ENCODE measurements around the gene STPG4. TPM values are rescaled to one million over a fixed set of nuclear protein-coding genes. Genes with fewer than 3 reads are reported as not detected.

STPG4 gene, protein sequence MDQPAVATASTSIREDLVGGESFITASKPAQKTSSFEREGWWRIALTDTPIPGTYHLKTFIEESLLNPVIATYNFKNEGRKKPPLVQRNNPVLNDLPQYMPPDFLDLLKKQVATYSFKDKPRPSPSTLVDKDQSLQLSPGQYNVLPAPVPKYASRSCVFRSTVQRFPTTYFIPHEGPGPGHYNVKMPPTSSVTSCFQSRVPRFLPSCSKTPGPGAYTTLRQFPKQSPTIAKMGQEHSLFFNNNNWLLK
- under 1 TPM; 0.19 to 0.74 TPM for total RNA-seq

DNA sequence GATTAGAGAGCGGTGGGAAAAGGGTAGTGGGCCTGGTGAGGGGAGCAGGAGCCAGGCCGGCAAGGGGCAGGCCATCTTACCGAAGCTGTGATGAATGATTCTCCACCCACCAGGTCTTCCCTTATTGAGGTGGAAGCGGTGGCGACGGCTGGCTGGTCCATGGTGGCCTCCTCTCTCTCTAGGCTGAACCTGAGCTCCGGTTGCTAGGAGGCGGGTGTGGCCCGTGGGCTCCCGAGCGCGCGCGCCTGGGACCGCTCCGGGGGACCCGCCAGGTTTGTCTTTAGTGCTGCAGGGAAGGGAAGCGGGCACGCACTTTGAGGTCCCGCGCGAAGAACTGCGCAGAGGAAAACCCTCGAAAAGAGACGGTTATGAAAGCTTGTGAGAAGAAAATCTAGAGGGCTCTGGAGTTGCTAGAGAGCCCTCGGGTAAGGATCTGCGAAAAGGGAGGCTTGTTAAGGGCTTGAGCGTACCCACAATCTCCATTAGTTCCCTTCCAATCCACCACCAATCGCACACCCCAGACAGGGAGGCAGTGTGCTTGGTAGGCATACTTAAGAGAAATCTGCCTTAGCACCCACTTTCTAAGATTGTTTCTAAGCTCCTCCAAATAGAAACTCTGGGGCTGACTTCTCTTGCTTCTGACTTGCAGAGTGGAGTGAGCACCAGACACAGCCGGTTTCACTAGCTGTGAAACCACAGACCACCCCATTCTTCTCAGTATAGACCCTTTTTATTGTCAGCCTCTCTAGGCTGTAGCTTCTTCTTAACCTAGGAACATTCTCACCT lies at the start of gene STPG4:
Gene STPG4, minus strand, starts transcription at position 218 of the 786 bp plus-strand sequence. Its CDS starts 57 bp downstream, at position 161.
- POLR2A ChIA-PET: no interaction called here
- H3K4me3 Mint-ChIP-seq: peak within 1 kb of the TSS; percentile 20
- DNase-seq (no peak), ATAC-seq (ENCODE audit: low read depth) (peak; percentile 76)
- H3K27me3 Mint-ChIP-seq: no peaks in the 10 kb centered on the region
- no peaks in the 10 kb centered on the region for H3K9me3 Mint-ChIP-seq
- peaks cover 16% of the 10 kb centered on the region for H3K4me1 Mint-ChIP-seq
- H3K36me3 Mint-ChIP-seq: peaks cover 24% of the 10 kb centered on the region
- peak within 1 kb of the TSS; percentile 72 for H3K27ac Mint-ChIP-seq

DNA sequence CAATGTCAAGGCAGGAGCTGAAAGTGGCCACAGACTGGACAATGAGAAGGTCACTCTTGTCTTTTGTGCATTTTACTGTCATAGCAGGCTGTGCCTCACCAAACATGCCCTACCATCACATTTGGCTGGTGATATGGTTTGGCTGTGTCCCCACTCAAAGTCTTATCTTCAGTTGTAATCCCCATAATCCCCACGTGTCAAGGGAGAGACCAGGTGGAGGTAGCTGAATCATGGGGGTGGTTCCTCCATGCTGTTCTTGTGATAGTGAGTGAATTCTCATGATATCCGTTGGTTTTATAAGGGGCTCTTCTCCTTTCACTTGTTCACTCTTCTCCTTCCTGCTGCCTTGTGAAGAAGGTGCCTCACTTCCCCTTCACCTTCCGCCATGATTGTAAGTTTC lies 49.6 kb upstream of the STPG4 start:
- Mint-ChIP-seq H3K27me3 (peaks cover 12% of the 10 kb centered on the region), H3K9me3 (peaks cover 3% of the 10 kb centered on the region), H3K27ac (no peak overlapping the region), H3K4me3 (no peak overlapping the region), H3K4me1 (no peaks in the 10 kb centered on the region), H3K36me3 (no peaks in the 10 kb centered on the region)
- DNase-seq (no peak), ATAC-seq (ENCODE audit: low read depth) (no peak)
- POLR2A ChIA-PET: no interaction called here

DNA sequence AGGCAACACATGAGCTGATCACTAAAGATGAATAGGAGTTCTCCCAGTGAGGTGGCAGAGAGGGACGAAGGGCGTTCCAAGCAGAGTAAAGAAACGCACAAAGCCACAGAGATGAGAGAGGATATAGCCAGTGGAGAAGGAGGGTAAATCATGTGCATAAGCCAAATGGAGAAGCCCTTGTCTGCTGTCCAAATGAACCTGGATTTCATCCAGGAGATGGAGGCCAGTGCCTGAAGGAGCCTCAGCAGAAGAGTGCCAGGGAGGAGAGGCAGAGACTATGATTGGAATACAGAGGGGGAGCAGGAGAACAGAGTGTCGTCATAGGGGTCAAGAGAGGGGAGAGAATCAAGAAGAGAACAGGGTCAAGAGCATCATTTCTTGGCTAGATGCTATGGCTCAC lies 48.9 kb upstream of the STPG4 start:
- H3K4me3 Mint-ChIP-seq: no peak overlapping the region
- H3K9me3 Mint-ChIP-seq: peaks cover 3% of the 10 kb centered on the region
- H3K27ac Mint-ChIP-seq: no peak overlapping the region
- no peak for ATAC-seq (ENCODE audit: low read depth)
- no peak for DNase-seq
- H3K27me3 Mint-ChIP-seq: peaks cover 10% of the 10 kb centered on the region
- POLR2A ChIA-PET: no interaction called here
- H3K4me1 Mint-ChIP-seq: no peaks in the 10 kb centered on the region
- H3K36me3 Mint-ChIP-seq: no peaks in the 10 kb centered on the region

DNA sequence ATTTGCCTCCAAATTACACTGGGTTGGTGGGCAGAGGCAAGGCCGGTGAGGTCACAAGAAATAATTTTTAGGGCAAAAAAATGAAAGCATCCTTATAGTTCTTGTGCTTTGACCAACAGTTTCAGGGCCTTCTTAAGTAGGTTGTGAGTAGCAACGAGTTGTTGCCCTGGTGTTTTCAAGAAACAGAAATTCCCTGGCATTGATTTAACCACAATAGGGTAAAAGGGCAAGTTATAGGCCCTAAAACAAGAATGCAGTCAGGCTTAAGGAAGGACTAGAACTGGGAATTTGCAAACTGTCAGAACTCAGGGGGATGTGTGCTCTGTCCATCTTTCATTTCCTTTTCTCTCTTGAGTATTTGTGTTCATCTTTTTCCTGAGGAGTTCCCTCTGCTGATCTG lies 46.1 kb upstream of the STPG4 start:
- H3K27me3 Mint-ChIP-seq: peaks cover 13% of the 10 kb centered on the region
- H3K27ac Mint-ChIP-seq: no peak overlapping the region
- H3K4me3 Mint-ChIP-seq: no peak overlapping the region
- no peaks in the 10 kb centered on the region for H3K4me1 Mint-ChIP-seq
- no peaks in the 10 kb centered on the region for H3K9me3 Mint-ChIP-seq
- no peak for ATAC-seq (ENCODE audit: low read depth)
- POLR2A ChIA-PET: no interaction called here
- no peak for DNase-seq
- H3K36me3 Mint-ChIP-seq: no peaks in the 10 kb centered on the region

DNA sequence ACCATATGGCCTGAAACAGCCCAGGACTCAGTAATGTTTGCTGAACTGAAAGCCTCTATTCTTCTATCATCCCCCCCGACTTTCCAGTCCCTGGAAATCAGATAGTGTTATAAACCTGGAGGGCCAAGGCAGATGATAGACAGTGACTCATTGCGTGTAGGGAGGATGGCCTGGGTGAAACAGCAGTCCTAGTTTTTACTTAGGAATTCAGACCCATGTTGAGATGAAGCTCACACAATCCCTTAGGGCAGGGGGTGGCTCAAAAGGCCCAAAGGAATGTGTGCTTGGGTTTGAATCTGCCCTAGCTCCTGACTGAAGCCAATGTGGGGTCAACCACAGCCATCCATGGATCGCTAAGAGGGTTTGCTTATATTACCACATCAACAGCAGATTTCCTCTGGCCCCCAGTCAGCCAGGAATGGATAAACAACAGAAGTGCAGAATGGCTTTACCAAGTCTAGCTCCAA lies 43.9 kb upstream of the STPG4 start:
- Mint-ChIP-seq H3K27me3 (peaks cover 17% of the 10 kb centered on the region), H3K27ac (no peak overlapping the region), H3K4me1 (no peaks in the 10 kb centered on the region), H3K36me3 (no peaks in the 10 kb centered on the region), H3K9me3 (no peaks in the 10 kb centered on the region), H3K4me3 (no peak overlapping the region)
- ATAC-seq (ENCODE audit: low read depth): no peak
- POLR2A ChIA-PET: no interaction called here
- no peak for DNase-seq

DNA sequence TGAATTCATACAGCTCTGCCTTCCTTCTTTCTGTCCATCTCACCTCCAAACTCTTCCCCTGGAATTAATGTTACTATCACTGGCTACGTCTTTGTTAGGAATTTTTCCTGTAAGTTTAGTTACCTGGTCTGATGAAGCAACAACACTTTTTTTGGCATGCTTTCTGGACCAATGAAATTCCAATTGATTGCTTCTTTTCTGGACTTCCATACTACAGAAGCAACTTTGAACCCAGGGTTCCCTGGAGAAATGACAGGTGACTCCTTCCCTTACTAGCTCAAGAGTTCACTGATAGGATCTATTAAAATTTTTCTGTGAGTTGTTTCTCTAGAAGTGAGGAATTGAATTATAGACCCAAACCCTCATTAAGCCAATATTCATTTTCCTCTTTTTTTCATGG lies 41.4 kb upstream of the STPG4 start:
- ATAC-seq (ENCODE audit: low read depth) (no peak), DNase-seq (no peak)
- no peak overlapping the region for H3K27ac Mint-ChIP-seq
- H3K27me3 Mint-ChIP-seq: peaks cover 18% of the 10 kb centered on the region
- no peaks in the 10 kb centered on the region for H3K9me3 Mint-ChIP-seq
- no peaks in the 10 kb centered on the region for H3K36me3 Mint-ChIP-seq
- POLR2A ChIA-PET: no interaction called here
- no peak overlapping the region for H3K4me3 Mint-ChIP-seq
- H3K4me1 Mint-ChIP-seq: no peaks in the 10 kb centered on the region

DNA sequence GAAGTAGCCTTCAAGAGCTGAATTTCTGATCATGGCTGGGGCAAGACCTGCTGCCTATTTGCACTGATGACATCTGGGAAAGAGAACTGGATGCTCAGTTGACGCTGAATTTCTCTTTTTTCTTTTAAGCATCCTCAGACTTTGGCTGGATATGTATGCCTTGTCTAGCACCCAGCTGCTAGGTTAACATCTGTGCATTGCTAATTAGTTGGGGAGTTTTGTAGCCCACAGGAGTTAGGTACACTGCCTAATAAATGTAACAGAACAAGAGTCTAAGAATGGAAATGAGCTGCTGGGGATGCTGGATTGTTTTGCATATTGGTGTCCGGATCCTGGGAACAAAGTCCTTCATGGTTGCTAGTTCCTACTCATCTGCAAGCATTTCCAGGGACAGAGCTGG lies 40.9 kb upstream of the STPG4 start:
- Mint-ChIP-seq H3K9me3 (no peaks in the 10 kb centered on the region), H3K27ac (no peak overlapping the region), H3K4me3 (no peak overlapping the region), H3K4me1 (no peaks in the 10 kb centered on the region), H3K36me3 (no peaks in the 10 kb centered on the region), H3K27me3 (peaks cover 18% of the 10 kb centered on the region)
- ATAC-seq (ENCODE audit: low read depth) (no peak), DNase-seq (no peak)
- POLR2A ChIA-PET: no interaction called here

DNA sequence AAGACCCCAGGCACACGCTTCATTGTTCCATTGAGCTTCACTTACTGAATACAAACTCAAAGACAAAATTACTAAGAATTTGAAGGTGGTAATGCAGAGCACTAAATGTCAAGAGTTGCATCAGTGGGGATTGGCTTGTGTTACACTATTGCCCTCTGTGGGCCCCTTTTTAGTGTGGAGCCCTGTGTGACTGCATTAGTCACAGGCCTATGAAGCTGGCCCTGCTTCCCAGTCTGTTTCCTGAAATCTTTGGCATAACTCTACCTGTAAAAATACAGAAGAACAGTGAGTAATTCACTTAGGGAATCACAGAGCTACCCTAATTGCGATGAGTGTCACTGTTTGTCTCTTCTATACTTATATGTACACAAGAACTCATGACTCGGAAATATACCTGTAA lies 40.0 kb upstream of the STPG4 start:
- no peak overlapping the region for H3K27ac Mint-ChIP-seq

DNA sequence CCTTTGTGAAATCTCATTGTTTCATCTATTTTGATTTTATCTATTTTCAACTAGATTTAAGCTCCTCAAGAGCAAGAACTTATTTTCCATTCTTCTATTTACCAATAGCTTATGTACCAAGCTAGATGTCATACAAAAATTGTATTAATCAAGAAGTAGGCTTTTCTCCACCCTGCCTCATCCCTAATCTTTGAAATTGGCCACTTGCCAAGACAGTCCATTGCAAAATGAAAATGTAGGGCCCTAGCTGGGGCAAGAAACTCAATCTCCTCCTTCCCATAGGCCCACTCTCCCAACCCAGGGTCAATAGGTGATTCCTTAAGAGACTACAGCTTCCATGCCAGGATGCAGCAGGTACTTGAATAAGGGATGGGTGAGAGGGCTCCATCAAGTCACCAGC lies 39.3 kb upstream of the STPG4 start:
- POLR2A ChIA-PET: no interaction called here
- H3K4me1 Mint-ChIP-seq: no peaks in the 10 kb centered on the region

More for the DNA sequence above, 40.0 kb upstream of the STPG4 start:
- Mint-ChIP-seq H3K4me3 (no peak overlapping the region), H3K9me3 (no peaks in the 10 kb centered on the region), H3K27me3 (peaks cover 24% of the 10 kb centered on the region), H3K36me3 (no peaks in the 10 kb centered on the region), H3K4me1 (no peaks in the 10 kb centered on the region)
- no peak for ATAC-seq (ENCODE audit: low read depth)
- no peak for DNase-seq
- POLR2A ChIA-PET: no interaction called here

DNA sequence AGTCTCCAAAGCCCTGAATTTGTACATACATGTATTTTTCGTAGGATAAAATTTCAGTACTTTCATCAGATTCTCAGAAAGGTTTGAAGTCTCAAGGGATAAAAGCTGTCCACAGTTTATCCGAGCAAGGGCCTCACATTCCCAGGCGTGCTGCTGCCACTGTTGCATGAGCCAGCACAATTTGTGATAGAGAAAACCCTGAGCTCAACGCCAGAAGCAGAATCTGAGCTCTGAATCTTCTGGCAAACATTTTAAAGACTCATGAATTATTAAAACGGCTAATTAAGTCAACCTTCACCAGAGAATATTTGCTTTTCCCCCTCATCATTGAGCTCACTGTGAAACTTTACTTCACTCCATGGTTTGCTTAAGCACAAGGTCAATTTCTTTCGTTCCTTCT lies 38.5 kb upstream of the STPG4 start:
- no peak overlapping the region for H3K4me3 Mint-ChIP-seq
- H3K36me3 Mint-ChIP-seq: no peaks in the 10 kb centered on the region
- no peaks in the 10 kb centered on the region for H3K9me3 Mint-ChIP-seq
- H3K27me3 Mint-ChIP-seq: peaks cover 20% of the 10 kb centered on the region
- no peak for DNase-seq
- POLR2A ChIA-PET: no interaction called here
- no peak for ATAC-seq (ENCODE audit: low read depth)
- no peaks in the 10 kb centered on the region for H3K4me1 Mint-ChIP-seq
- no peak overlapping the region for H3K27ac Mint-ChIP-seq

More for the DNA sequence above, 39.3 kb upstream of the STPG4 start:
- ATAC-seq (ENCODE audit: low read depth) (no peak), DNase-seq (no peak)
- no peaks in the 10 kb centered on the region for H3K9me3 Mint-ChIP-seq
- H3K36me3 Mint-ChIP-seq: no peaks in the 10 kb centered on the region
- peaks cover 24% of the 10 kb centered on the region for H3K27me3 Mint-ChIP-seq
- H3K27ac Mint-ChIP-seq: no peak overlapping the region
- no peak overlapping the region for H3K4me3 Mint-ChIP-seq

DNA sequence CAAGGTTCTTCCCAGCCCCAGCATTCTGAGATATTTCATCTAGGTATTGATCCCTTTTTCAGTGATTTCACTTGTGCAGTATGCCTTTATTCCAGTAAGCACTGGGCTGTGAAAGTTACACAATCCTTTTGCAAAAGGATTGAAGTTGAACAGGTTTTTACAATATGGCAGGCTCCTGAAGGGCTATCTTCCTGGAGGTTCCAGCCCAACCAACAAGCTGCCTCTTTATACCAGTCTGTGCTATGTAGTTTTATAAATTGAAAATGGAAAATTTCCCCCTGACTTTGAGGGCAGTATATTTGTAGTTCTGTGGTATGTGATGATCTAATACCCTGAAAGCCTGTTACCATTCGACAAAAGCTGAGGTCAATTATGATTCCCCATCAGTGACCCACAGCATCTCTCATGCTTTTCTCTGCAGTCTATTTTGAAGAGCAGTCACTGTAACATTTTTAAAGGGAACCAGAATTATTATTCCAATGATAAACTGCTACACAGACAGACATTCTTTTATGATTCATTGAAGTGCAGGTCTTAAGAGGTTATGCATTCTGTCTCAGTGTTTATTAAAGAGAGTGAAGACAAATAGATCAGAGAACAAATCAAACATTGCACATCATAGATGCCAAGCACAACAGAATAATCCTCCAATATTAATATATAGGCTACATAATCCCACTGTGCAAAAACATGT lies 35.2 kb upstream of the STPG4 start:
- no peak for ATAC-seq (ENCODE audit: low read depth)
- peaks cover 2% of the 10 kb centered on the region for H3K4me1 Mint-ChIP-seq
- H3K9me3 Mint-ChIP-seq: no peaks in the 10 kb centered on the region
- H3K27me3 Mint-ChIP-seq: peaks cover 23% of the 10 kb centered on the region
- no peak for DNase-seq
- no peak overlapping the region for H3K27ac Mint-ChIP-seq
- H3K36me3 Mint-ChIP-seq: no peaks in the 10 kb centered on the region
- POLR2A ChIA-PET: no interaction called here
- no peak overlapping the region for H3K4me3 Mint-ChIP-seq

DNA sequence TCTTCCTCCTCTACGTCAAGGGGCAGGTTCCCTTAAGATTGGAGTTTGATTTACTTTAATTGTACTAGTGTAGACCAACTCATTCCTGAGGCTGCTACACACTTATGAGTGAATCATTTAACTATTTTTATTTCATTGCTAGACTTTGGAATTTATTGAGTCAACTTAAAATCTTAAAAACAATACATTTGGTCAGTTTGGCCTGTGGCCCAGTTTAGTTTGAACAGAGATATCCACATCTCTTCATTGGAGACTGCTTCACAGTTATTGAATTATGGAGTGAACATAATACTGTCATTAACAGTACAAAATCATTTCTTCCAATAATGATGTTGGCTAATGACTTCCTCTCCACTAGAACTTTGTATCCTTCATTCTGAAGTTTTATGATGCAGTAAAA lies 34.5 kb upstream of the STPG4 start:
- Mint-ChIP-seq H3K27ac (no peak overlapping the region), H3K9me3 (no peaks in the 10 kb centered on the region), H3K4me1 (peaks cover 2% of the 10 kb centered on the region), H3K27me3 (peaks cover 30% of the 10 kb centered on the region), H3K4me3 (no peak overlapping the region), H3K36me3 (no peaks in the 10 kb centered on the region)
- POLR2A ChIA-PET: no interaction called here
- no peak for DNase-seq
- no peak for ATAC-seq (ENCODE audit: low read depth)

DNA sequence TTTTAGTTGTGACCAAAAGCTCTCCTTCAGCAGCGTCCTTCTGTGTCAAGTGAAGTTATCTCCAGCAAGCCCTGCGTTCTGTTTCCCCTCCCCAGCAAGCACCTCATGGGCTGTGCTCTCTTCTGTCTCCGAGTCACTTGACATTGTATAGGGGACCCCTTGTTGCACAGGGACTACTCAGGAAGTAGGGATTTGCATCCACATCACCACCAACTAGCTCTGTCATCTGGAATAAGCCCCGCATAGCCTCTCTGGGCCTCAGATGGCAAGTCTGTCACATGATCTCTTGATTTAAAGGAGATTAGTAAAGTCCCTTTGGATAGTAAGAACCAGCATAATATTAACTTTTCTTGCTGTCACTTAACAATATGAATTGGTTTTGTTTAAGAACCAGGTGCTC lies 32.0 kb upstream of the STPG4 start:
- POLR2A ChIA-PET: no interaction called here
- DNase-seq (no peak), ATAC-seq (ENCODE audit: low read depth) (no peak)
- Mint-ChIP-seq H3K9me3 (no peaks in the 10 kb centered on the region), H3K4me1 (peaks cover 2% of the 10 kb centered on the region), H3K4me3 (no peak overlapping the region), H3K36me3 (no peaks in the 10 kb centered on the region), H3K27me3 (peaks cover 32% of the 10 kb centered on the region), H3K27ac (no peak overlapping the region)

DNA sequence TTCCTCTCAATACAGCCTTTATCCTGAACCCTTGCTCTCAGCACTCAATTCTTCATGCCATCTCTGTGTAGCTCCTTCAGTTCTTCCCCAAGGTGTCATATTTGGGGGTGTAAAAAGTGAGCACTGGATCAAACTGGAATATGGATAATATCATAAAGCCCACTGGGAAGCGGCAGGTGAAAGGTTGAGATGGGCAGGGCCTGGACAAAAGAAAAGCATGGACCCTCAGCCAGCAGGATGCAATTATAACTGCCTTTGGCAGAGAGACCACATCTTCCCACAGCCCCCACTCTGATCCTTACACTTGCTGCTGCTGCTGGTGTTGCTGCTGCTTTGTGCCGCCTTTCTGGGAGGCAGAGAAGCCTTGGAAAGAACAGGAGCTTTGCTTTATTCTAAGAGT lies 31.2 kb upstream of the STPG4 start:
- no peak overlapping the region for H3K4me3 Mint-ChIP-seq
- peaks cover 2% of the 10 kb centered on the region for H3K4me1 Mint-ChIP-seq
- no peak overlapping the region for H3K27ac Mint-ChIP-seq
- no peaks in the 10 kb centered on the region for H3K9me3 Mint-ChIP-seq
- ATAC-seq (ENCODE audit: low read depth) (no peak), DNase-seq (no peak)
- POLR2A ChIA-PET: no interaction called here
- H3K36me3 Mint-ChIP-seq: no peaks in the 10 kb centered on the region
- peaks cover 32% of the 10 kb centered on the region for H3K27me3 Mint-ChIP-seq
